Measurements from ENCODE around the gene ADNP2. TPM values are rescaled to one million over a fixed set of nuclear protein-coding genes. Genes with fewer than 3 reads are reported as not detected.

ADNP2 gene
- total RNA-seq, 3 donors from 2014 or later = 15.7 to 20.3 (median 20.1) TPM

GRCh38 chr18:80075940-80076339 lies 33.1 kb upstream of the ADNP2 start:
- Histone ChIP-seq H3K36me3 (no peaks in the 10 kb centered on the region), H3K27me3 (no peaks in the 10 kb centered on the region), H3K4me3 (no peak overlapping the region), H3K9me3 (no peaks in the 10 kb centered on the region), H3K4me1 (no peaks in the 10 kb centered on the region), H3K27ac (no peak overlapping the region)
- DNase-seq (ENCODE audit: low spot score in 2 of 2) = no peak
- intact Hi-C loops (cut with DNase I; ENCODE audit: low total_unique reads) = no loop called here
- no peak for TF ChIP-seq POLR2A (IDR thresholded peaks at IDR 0.05)
- no peak for TF ChIP-seq POLR2AphosphoS5 (IDR thresholded peaks at IDR 0.05)
- TF ChIP-seq CTCF (IDR thresholded peaks at IDR 0.05) = no peak

- no peak for DNase-seq (ENCODE audit: low spot score in 2 of 2)
- TF ChIP-seq CTCF (IDR thresholded peaks at IDR 0.05) (no peak), POLR2AphosphoS5 (IDR thresholded peaks at IDR 0.05) (no peak), POLR2A (IDR thresholded peaks at IDR 0.05) (no peak)
- no peak overlapping the region for H3K27ac ChIP-seq
- H3K4me1 ChIP-seq = no peaks in the 10 kb centered on the region
- intact Hi-C loops (cut with DNase I; ENCODE audit: low total_unique reads) = no loop called here
- H3K4me3 ChIP-seq = no peak overlapping the region
- no peaks in the 10 kb centered on the region for H3K9me3 ChIP-seq
- H3K27me3 ChIP-seq = no peaks in the 10 kb centered on the region
- no peaks in the 10 kb centered on the region for H3K36me3 ChIP-seq
Observed at GRCh38 chr18:80076379-80076778, 32.7 kb upstream of the ADNP2 start.

GRCh38 chr18:80077873-80078272 lies 31.2 kb upstream of the ADNP2 start:
- Histone ChIP-seq H3K4me1 (no peaks in the 10 kb centered on the region), H3K4me3 (no peak overlapping the region), H3K27ac (no peak overlapping the region), H3K27me3 (no peaks in the 10 kb centered on the region), H3K36me3 (no peaks in the 10 kb centered on the region), H3K9me3 (no peaks in the 10 kb centered on the region)
- no peak for DNase-seq (ENCODE audit: low spot score in 2 of 2)
- TF ChIP-seq POLR2AphosphoS5 (IDR thresholded peaks at IDR 0.05) (no peak), POLR2A (IDR thresholded peaks at IDR 0.05) (no peak), CTCF (IDR thresholded peaks at IDR 0.05) (no peak)
- intact Hi-C loops (cut with DNase I; ENCODE audit: low total_unique reads) = no loop called here

- Histone ChIP-seq H3K36me3 (no peaks in the 10 kb centered on the region), H3K9me3 (peaks cover 27 to 48% of the 10 kb centered on the region in 2 donors), H3K27me3 (no peaks in the 10 kb centered on the region), H3K4me3 (no peak overlapping the region), H3K27ac (no peak overlapping the region), H3K4me1 (no peaks in the 10 kb centered on the region)
- DNase-seq (ENCODE audit: low spot score in 2 of 2) = no peak
- no peak for TF ChIP-seq POLR2A (IDR thresholded peaks at IDR 0.05)
- TF ChIP-seq CTCF (IDR thresholded peaks at IDR 0.05) = no peak
- no peak for TF ChIP-seq POLR2AphosphoS5 (IDR thresholded peaks at IDR 0.05)
- intact Hi-C loops (cut with DNase I; ENCODE audit: low total_unique reads) = no loop called here
Observed at GRCh38 chr18:80086281-80086680, 22.8 kb upstream of the ADNP2 start.

- no peaks in the 10 kb centered on the region for H3K4me1 ChIP-seq
- TF ChIP-seq POLR2A (IDR thresholded peaks at IDR 0.05) = no peak
- no peak for TF ChIP-seq POLR2AphosphoS5 (IDR thresholded peaks at IDR 0.05)
- no peak for TF ChIP-seq CTCF (IDR thresholded peaks at IDR 0.05)
- no peaks in the 10 kb centered on the region for H3K27me3 ChIP-seq
- intact Hi-C loops (cut with DNase I; ENCODE audit: low total_unique reads) = no loop called here
- no peak overlapping the region for H3K27ac ChIP-seq
- H3K9me3 ChIP-seq = peaks cover 27 to 48% of the 10 kb centered on the region in 2 donors
- H3K4me3 ChIP-seq = no peak overlapping the region
- DNase-seq (ENCODE audit: low spot score in 2 of 2) = no peak
- H3K36me3 ChIP-seq = no peaks in the 10 kb centered on the region
Observed at GRCh38 chr18:80088036-80088435, 21.0 kb upstream of the ADNP2 start.
